Right kidney (tissue), 9 donors: ENCODE data around the gene ZNF621.

Experiments used
- DNase-seq: peaks from one replicate; pipeline ENCODE4 v3.0.0-alpha.2; 2016
- long read RNA-seq, 8 donors: transcript quantifications; one replicate each; lab custom pipeline, GENCODE V29; 2026

ZNF621 gene
- long read RNA-seq, donor 1, full-length matches to known transcripts: 2 of 2 reads
- long read RNA-seq, donor 1, partial matches to known transcripts: 0 of 2 reads
- long read RNA-seq, donor 1, other reads (novel, unspliced or antisense): 0 of 2 reads
- long read RNA-seq, donor 2, full-length matches to known transcripts: 2 of 2 reads
- long read RNA-seq, donor 2, partial matches to known transcripts: 0 of 2 reads
- long read RNA-seq, donor 2, other reads (novel, unspliced or antisense): 0 of 2 reads
- long read RNA-seq, donor 3, full-length matches to known transcripts: 2 of 2 reads
- long read RNA-seq, donor 3, partial matches to known transcripts: 0 of 2 reads
- long read RNA-seq, donor 3, other reads (novel, unspliced or antisense): 0 of 2 reads
- long read RNA-seq, donor 4, full-length matches to known transcripts: 5 of 5 reads
- long read RNA-seq, donor 4, partial matches to known transcripts: 0 of 5 reads
- long read RNA-seq, donor 4, other reads (novel, unspliced or antisense): 0 of 5 reads
- long read RNA-seq, donor 5, full-length matches to known transcripts: 1 of 1 reads
- long read RNA-seq, donor 5, partial matches to known transcripts: 0 of 1 reads
- long read RNA-seq, donor 5, other reads (novel, unspliced or antisense): 0 of 1 reads
- long read RNA-seq, donor 6, partial matches to known transcripts: 6 of 7 reads
- long read RNA-seq, donor 6, other reads (novel, unspliced or antisense): 0 of 7 reads
- long read RNA-seq, donor 7, full-length matches to known transcripts: 6 of 6 reads
- long read RNA-seq, donor 7, partial matches to known transcripts: 0 of 6 reads
- long read RNA-seq, donor 7, other reads (novel, unspliced or antisense): 0 of 6 reads
- long read RNA-seq, donor 8, partial matches to known transcripts: 0 of 1 reads
- long read RNA-seq, donor 8, other reads (novel, unspliced or antisense): 0 of 1 reads

DNA sequence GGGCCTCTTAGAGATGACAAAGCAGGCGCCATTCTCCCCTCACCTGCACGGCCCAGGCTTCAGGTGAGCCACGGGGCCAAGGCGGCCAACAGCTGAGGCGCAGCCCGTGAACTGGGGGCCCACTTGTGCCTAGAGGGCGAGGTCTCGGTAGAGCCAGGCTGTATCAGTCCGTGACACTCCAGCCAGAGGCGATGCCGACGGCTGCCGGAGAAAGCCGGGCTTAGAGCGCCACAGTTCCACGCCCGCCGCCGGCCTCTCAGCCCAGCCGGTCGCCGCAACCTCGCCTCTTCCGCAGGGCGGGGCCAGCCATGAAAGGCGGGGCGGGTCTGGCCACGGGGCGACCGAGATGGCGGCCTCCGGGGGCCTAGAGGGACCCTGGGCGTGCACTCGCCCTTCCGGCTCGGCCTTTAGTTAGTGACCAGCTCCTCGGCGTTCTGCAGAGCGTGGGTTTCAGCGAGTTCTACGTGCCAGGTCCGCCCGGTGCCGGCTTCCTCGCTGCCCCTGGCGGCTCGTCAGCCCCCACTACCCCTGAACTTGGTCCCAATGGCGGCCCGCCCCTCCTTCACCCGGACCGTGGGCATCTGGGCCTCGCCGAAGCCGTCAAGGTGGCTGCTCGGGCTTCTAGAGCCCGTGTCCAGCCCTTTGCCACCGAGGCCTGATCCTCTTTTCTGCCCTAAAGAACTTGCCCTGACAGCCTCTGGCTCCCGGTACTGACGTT is at the start of gene ZNF621:
ZNF621 (plus strand) TSS at position 393 of the 718 bp plus-strand sequence. CDS start 881 bp downstream, outside the sequence.
- peak; percentile 90 for DNase-seq

DNA sequence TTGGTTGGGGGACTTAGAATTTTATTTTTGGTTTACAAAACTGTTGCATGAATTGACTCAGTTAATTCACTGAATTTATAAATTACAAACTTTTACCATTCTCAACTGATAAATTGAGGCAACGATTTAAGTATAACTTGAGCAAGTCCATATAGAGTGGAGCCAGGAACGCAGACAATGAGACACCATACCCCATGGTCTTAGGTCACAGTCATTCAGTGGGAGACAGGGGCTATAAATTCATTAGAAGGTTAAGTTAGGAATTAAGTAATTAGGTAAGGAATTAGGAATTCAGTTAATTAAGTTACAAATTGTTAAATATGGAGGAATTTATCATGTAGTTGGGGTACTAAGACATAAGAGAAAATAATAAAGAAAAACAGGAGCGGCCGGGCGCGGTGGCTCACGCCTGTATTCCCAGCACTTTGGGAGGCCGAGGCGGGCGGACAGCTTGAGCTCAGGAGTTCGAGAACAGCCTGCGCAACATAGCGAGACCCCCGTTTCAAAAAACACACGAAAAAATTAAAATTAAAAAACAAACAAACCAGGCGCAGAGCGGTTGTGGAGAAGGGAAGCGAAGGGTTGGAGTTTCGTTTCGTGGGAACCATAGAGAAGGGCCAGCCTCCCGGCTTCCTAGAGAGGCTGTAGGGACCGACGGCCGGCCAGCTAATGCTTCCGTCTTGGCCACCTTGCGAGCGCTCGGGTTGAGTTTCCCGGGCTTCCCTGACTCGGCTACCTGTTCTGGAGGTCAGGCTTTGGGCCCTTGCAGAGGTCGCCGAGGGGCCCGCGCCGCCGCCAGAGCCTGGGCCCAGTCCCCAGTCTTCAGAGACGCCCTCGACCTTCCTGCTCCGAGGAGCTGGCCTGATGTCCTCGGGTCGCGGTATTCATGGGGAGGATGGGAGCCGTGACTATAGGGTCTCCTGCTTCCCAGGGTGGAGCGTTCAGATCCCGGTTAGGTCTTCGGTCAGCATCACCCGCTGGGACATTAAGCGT is 48.0 kb upstream of the ZNF621 start, which contains the start of gene ZNF619:
ZNF619 (plus strand) TSS at position 645 of the 993 bp plus-strand sequence. CDS start 858 bp downstream, outside the sequence.
- DNase-seq: peak; percentile 92

DNA sequence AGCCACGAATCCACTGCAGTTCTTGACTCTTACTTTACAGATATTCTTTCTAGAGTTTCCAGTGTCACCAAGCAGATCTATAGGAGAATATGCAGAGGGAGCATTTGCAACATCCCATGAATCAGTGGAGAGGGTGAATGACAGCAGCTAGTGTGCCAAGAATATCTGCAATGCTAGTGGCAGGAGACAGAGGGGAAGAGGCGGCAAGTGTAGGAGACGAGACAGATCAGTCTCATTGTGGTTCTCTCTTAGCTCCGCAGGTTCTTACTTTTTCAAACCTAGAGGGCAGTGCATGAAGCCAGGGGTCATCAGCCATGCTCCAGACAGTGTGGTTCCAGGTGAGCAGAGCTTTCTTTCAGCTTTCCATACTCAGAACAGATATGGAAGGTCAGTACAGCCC is 47.1 kb upstream of the ZNF621 start:
- DNase-seq: no peak

DNA sequence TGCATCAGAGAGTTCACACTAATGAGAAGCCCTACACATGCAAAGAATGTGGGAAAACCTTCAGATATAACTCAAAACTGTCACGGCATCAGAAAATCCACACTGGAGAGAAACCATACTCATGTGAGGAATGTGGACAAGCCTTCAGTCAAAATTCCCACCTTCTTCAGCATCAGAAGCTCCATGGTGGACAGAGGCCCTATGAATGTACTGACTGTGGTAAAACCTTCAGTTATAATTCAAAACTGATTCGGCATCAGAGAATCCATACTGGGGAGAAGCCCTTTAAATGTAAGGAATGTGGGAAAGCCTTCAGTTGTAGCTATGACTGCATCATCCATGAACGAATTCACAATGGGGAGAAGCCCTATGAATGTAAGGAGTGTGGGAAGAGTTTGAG is 37.6 kb upstream of the ZNF621 start:
- no peak for DNase-seq

DNA sequence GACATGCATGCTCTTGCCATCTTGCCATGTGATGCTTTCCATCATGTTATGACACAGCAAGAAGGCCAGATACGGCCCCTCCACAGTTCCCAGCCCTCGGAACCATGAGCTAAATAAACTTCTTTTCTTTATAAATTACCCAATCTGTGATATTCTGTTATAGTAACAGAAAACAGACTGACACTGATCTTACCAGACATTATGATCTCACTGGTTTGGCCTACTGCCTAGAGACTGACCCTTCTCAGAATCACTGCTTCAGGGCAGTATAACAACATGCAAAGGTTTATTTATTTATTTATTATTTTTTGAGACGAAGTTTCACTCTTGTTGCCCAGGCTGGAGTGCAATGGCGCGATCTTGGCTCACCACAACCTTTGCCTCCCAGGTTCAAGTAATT is 33.8 kb upstream of the ZNF621 start:
- no peak for DNase-seq

DNA sequence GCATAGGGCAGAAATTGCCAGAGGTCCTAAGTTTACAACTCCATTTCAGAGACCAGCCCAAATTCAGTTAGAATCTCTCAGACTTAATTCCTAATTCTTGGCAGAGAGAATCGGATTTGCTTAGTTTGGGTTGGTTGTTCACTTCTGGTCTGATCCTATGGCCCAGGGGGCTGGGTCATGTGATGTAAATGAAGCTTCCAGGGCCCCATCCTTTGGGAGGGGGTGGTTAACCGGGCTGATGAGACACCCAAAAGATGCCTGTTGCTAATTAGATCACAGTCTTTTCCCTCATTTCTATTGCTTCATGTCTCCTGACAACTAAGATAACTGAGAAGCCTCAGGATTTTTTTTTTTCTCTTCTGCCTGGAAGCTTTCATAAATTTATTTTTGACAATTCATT is 30.1 kb upstream of the ZNF621 start:
- DNase-seq: no peak

DNA sequence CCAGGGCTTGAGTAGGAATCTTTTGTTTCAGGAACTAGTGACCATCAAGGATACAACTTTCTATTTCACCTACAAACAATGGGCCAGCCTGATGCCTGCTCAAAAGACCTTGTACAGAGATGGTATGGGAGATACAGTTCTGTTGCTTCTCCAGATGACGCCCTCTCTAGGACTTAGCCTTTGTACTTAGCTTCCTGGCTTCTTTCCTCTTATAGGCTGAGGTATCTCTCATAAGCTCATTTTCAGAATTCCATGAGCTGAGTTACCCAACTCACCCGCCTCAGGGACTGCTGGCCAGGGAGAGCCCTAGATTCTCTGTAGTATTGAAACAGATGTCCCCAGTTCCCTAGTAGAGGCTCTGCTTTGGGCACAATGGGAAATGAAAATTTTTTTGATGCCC is 27.5 kb upstream of the ZNF621 start:
- no peak for DNase-seq

DNA sequence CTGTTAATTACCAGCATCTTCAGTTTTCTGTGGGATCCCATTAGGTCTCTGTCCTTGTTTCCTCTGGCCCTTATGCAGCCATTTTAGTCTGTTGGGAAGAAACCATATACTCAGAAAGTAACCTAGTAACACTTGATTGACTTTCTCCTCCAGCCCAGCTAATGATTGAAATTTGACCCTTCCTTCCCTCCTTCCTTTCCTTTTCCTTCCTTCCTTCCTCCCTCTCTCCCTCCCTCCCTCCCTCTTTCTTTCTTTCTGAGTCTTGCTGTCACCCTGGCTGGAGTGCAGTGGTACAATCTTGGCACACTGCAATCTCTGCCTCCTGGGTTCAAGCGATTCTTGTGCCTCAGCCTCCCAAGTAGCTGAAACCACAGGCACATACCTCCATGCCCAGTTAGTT is 24.8 kb upstream of the ZNF621 start:
- DNase-seq: no peak

DNA sequence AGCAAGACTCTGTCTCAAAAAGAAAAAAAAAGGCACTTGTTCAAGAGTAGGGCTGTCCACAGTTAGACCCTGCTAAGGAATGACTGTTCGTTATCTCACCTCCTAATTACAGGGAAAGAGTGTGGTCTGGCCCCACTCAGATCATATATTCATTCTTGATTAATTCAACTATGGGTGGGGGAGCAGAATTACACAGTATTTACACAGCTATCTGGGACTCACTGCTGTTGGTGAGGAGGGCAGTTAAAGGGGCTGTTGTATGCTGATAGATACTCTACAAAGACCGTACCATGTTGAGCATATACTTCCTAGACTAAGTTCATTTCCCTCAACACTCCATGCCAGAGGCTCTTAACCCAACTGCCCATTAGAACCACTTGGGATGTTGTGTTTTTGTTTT is 22.7 kb upstream of the ZNF621 start:
- DNase-seq: no peak

DNA sequence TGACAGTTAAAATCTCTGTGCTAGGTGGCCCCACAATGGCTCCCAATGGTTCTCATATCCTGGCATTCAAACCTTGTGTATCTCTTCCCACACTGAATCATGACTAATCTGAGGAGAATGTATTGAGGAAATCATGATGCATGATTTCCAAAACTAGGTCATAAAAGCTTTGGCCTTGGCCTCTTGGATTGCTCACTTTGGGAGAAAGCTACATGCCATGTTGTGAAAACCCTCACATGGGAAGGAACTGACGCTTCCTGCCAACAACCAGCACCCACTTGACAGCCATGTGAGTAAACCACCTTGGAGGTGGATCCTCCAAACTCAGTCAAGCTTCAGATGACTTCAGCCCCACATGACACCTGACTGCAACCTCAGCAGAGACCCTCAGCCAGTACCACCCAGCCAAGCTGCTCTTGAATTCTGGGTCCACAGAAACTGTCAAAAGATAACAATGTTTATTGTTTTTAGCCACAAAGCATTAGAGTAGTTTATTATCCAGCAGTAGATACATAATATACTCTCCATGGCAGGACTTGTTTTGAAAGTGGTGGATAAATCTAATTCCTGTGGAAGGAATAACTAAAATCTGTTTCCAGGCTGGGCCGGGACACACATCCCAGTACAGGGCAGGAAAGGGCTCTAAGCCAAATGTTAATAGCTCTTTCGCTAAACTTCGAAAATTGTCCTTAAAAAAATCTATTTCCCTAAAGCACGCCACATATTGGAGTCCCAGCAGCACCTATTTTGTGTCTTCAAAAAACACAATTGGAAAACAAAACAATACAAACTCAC is 19.9 kb upstream of the ZNF621 start:
- DNase-seq: peak; percentile 5

DNA sequence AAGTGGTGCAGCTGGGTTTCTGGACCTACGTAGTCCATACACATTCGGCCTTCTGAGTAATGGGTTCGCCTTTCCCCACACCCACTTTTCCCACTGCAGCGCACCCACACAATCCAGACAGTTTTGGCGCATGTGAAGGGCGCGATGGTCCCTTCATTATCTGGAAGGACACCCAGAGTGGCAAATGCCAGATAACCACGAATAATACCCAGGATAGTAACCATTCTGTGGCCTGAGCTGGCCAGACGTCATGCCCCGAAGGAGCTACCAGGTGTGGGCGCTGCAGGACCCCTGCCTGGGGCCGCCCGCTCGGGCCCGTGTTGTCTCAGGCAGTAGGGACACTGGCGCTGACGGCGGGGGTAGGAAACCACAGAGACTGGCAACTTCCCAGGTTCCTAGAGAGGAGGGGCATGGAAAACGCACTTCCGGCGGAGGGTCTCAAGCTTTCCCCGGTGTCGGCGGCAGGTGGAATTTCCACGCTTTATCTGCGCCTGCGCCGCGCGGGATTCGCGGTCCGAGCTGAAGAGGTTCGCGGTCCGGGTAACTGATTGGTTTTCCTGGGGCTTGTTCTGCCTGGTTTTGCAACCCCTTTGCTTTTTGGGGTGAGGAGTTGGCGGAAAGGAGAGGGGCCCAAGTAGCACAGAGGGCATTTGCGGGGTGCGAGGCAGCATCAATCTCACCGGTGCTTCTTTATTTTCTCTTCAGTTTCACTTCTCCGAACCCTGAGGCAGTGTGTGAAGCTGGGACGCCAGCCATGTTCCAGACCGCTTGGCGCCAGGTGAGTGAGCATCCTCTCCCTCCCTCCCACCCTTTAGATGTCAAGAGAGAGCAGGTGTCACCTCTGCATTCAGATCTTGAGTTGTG is 18.9 kb upstream of the ZNF621 start, which contains the start of gene ZNF620:
ZNF620 (plus strand) TSS at position 441 of the 864 bp plus-strand sequence; CDS start at position 755, 314 bp downstream.
- DNase-seq: peak; percentile 83

DNA sequence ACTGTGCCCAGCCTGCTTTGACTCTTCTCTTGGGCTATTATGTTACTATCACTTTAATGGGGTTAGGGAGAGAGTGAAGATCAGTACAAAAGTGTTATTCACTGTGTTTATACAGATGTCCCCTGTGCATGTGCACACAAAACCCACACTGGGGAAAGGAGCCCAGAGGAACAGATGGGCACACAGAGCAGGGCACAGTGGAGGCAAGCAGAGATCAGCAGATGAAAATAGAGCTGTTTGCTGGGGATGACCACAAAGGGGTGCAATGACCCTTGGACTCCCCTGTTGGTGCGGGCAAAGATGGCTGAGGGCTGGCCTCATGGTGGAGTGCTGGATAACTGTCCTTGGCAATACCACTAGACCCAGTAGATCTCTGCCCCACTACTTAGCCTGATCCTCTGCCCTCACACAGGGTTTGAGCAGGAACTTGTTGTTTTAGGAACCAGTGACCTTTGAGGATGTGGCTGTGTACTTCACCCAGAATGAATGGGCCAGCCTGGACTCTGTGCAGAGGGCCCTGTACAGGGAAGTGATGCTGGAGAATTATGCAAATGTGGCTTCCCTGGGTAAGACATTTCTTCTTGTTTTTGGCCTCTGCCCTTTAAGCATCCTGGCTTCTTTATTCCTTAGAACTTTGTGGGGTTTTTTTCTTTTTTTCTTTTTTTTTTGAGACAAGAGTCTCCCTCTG is 13.6 kb upstream of the ZNF621 start:
- DNase-seq: no peak

DNA sequence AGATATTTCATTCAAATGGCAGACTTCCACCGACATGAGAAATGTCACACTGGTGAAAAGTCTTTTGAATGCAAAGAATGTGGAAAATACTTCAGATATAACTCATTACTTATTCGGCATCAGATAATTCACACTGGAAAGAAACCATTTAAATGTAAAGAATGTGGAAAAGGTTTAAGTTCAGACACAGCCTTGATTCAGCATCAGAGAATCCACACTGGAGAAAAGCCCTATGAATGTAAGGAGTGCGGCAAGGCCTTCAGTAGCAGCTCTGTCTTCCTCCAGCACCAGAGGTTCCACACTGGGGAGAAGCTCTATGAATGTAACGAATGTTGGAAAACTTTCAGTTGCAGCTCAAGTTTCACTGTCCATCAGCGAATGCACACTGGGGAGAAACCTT is 8.6 kb upstream of the ZNF621 start:
- DNase-seq: no peak

DNA sequence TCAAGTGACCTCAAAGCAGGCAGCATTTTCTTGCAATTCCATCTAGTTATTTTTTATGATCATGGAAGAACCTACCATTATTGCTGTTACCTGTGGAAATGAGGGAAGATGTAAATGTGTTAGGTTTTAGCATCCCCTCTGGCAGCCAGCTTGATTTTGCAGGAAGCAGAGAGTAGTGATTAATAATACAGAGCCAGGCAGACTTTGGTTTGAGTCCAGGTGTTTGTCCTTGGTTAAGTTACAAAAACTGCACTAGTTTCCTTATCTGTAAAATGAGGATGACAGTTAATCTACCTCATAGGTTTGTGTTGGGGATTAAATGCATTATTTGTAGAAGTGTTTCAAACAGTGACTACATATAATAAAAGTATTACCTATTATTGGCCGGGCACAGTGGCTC is 6.7 kb upstream of the ZNF621 start:
- DNase-seq: no peak

DNA sequence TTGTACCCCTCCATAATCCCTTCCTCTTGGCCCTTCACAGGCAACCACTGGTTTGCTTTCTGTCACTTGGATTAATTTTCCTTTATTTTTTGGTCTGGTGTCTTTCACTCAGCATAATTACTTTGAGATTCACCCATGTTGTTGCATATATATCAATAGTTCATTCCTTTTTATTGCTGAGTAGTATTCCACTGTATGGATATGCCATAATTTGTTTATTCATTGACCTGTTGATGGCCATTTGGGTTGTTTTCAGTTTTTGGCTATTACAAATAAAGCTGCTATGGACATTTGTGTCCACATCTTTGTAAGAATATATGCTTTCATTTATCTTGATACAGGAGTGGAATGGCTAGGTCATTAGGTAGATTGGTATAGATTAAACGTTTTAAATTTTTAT is 5.9 kb upstream of the ZNF621 start:
- DNase-seq: no peak

DNA sequence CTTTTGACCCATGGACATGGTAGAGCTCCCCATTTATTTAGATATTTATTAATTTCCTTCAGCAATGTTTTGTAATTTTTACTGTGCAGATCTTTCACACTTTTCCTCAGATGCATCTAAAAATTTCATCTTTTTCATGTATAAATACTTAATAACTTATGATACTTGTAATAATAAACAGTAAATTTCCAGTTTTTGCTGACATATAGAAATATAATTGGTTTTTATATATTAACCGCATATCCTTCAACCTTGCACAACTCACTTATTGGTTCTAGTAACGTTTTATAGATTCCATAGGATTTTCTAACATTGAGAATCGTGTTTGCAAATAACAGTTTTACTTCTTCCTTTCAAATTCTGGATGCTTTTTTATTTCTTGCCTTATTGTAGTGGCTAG is 3.5 kb upstream of the ZNF621 start:
- DNase-seq: no peak

DNA sequence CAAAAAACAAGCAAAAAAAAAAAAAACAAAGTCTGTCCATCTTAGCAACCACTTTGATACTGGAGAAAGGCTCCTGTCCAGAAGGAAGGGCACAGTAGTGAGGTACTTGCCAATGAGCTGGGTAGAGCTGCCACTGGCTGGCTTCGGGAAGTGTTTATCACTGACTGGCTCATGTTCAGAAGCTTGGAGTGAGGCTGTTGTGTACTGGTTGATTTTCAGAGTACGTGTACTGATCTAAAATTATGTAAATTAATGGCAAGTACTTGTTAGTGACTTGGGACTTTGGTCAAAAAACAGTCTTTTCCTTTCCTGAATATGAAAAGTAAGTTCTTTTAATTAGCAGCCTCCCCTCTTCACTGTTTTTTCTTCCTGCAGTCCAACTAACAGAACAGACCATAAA is 979 bp upstream of the ZNF621 start:
- DNase-seq: peak; percentile 13

DNA sequence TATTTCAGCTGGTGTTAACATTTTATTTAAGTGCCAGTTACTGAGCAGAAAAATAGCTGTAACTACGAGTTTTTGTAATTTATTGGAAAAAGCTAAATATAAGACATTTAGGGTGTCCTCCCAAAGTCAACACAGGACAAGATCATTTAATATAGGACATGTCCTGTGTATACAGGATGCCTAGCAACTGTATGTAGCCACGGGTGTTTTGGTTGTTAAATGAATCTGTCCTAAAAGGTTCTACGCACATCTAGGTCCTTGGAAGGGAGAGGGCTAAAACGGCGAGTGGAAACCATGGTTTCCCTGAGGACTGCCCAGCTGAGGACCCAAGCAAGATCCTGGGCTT is 565 bp upstream of the ZNF621 start:
- DNase-seq: no peak

DNA sequence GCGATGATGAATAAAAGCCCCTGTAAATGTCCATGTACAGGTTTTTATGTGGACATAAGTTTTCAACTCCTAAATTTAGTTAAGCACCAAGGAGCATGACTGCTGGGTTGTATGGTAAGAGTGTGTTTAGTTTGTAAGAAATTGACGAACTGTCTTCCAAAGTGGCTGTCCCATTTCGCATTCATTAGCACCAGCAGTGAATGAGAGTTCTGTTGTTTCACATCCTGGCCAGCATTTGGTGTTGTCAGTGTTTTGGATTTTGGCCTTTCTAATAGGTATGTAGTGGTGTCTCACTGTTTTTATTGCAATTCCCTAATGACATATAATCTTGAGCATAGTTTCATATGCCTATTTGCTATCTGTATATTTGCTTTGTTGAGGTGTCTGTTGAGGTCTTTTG is 3.7 kb downstream of the ZNF621 start:
- DNase-seq: no peak
